Tongue (tissue), 2 donors: Measurements from ENCODE around the gene TMEM94. TPM values are rescaled to one million over a fixed set of nuclear protein-coding genes. Genes with fewer than 3 reads are reported as not detected.

ENCODE experiments used
- DNase-seq: peaks from one replicate; pipeline ENCODE4 v3.0.0-alpha.2; 2015
- total RNA-seq: library from RNA; depleted of rRNA; stranded (reverse); fragments of >200 nt; gene quantifications from one replicate; pipeline ENCODE4 v1.2.3, GENCODE V29; 2014

TMEM94 gene
- total RNA-seq, 1 donor from 2014 or later: 72.3 TPM

- DNase-seq: no peak
These were observed 41.7 kb downstream of the TMEM94 start for GRCh38 chr17:75498039-75498725.

GRCh38 chr17:75498726-75499213 lies 42.3 kb downstream of the TMEM94 start:
- no peak for DNase-seq

- no peak for DNase-seq
These were observed 43.0 kb downstream of the TMEM94 start for GRCh38 chr17:75499313-75500022.

- no peak for DNase-seq
These were observed 44.2 kb downstream of the TMEM94 start for GRCh38 chr17:75500419-75501216.

GRCh38 chr17:75501378-75502071 lies 45.1 kb downstream of the TMEM94 start:
- peak; percentile 61 for DNase-seq

- no peak for DNase-seq
These were observed 45.8 kb downstream of the TMEM94 start for GRCh38 chr17:75502072-75502720.

- no peak for DNase-seq
These were observed 46.4 kb downstream of the TMEM94 start for GRCh38 chr17:75502721-75503329.

GRCh38 chr17:75503337-75503950 lies 47.0 kb downstream of the TMEM94 start:
- DNase-seq: no peak

- no peak for DNase-seq
These were observed 47.5 kb downstream of the TMEM94 start for GRCh38 chr17:75503976-75504346.

- DNase-seq: no peak
These were observed 48.1 kb downstream of the TMEM94 start for GRCh38 chr17:75504347-75505151.

- no peak for DNase-seq
These were observed 48.6 kb downstream of the TMEM94 start for GRCh38 chr17:75505152-75505409.

GRCh38 chr17:75505640-75506039 lies 49.2 kb downstream of the TMEM94 start:
- DNase-seq: no peak

- no peak for DNase-seq
These were observed 49.7 kb downstream of the TMEM94 start for GRCh38 chr17:75506134-75506533.

- DNase-seq: no peak
These were observed 50.5 kb downstream of the TMEM94 start for GRCh38 chr17:75506888-75507287.

- DNase-seq: no peak
These were observed 51.6 kb downstream of the TMEM94 start for GRCh38 chr17:75507733-75508719.

GRCh38 chr17:75508931-75509361 lies 52.5 kb downstream of the TMEM94 start:
- DNase-seq: no peak

- no peak for DNase-seq
These were observed 53.3 kb downstream of the TMEM94 start for GRCh38 chr17:75509528-75510258.

GRCh38 chr17:75511270-75511609 lies 54.8 kb downstream of the TMEM94 start:
- DNase-seq: no peak
